Regular cardiac myocyte (primary cell): ENCODE measurements around the gene SYNGR3. TPM values are rescaled to one million over a fixed set of nuclear protein-coding genes. Genes with fewer than 3 reads are reported as not detected.

Source experiments
- total RNA-seq: library from RNA; depleted of rRNA; stranded (reverse); fragments of >200 nt; gene quantifications from 2 replicates; pipeline ENCODE4 v1.2.3, GENCODE V29; 2014

Gene SYNGR3
- 2.3 and 2.8 TPM in 2 replicates for total RNA-seq

DNA sequence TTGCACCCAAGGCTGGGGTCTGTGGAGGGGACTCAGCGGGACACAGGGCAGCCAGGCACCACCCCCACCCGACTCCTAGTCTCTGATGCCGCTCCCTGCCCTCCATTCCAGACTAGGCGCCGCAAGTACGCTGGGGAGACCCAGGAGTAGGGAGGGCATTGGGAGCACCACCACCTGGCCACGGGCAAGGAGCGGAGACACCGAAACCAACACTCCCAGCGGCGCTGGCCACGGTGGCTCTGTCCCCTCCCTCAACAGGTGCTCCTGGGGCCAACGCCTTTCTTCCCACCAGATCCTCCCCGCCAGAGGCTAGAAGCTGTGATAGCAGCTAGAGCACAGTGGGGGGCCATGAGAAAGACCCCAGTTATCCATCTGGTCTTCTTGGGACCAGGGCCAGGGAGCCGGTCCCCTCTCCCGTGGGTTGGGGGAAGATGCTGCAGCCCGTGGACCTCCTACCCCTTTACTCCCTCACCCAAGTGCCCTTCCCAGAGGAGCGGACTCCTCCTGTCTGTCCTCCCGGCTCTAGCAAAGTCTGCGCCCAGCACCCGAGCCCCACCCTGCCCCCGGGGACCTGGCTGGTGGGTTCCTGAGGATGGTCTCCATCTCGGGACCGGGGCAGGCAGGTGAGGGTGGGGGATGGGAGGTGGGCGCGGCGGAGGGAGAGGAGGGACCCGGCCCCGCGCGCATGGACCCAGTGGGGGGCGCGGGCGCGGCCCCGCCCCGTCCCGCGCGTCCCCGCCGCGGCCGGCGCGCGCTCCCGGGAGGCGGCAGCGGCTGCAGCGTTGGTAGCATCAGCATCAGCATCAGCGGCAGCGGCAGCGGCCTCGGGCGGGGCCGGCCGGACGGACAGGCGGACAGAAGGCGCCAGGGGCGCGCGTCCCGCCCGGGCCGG is at the start of gene SYNGR3:
Gene SYNGR3 (plus strand): TSS at position 762 of the 892 bp plus-strand sequence. CDS start 133 bp downstream, outside the sequence.

DNA sequence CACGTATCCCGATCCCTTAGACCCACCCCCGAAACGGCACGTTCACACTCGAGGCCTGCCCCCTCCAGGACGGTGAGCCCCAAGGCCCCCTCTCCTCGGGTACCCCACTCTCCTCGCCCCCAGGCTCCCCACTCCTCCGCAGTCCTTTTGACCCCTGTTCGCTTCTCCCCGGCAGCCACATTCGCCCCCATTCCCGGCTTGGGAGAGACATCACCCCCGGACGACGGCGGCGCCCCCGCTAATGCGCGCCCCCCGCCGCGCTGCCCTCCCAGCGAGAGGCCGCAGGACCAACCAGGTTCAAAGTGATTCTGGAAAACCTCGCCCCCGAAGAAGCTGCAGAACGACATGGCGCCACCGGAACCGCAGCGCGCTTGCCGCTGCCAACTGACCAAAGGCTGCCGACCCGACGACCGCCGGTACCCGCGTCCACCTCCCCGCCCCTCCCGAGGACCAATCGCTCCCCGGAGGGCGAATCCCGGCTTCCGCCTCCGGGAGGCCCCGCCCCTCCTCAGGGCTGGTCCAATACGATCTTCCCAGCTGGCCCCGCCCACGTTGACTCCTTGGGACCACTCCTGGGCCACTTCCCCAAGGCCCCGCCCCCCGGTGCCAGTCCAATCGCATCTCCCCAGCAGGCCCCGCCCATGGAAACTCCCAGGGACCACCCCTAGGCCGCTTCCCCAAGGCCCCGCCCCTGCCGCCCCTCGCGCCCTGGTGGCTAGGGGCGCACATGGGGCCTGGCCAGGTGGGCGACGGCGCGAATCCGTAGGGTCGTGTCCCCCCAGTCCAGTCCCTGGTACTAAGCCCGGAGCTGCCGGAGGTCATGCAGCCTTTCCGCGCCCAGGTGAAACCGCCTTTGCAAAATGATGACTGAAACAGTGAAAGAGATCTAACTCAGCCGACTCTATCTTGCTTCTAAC is 46.7 kb upstream of the SYNGR3 start, which contains the start of gene MSRB1:
Gene MSRB1 (minus strand): TSS at position 390 of the 917 bp plus-strand sequence. CDS start 43 bp downstream, at position 347.

DNA sequence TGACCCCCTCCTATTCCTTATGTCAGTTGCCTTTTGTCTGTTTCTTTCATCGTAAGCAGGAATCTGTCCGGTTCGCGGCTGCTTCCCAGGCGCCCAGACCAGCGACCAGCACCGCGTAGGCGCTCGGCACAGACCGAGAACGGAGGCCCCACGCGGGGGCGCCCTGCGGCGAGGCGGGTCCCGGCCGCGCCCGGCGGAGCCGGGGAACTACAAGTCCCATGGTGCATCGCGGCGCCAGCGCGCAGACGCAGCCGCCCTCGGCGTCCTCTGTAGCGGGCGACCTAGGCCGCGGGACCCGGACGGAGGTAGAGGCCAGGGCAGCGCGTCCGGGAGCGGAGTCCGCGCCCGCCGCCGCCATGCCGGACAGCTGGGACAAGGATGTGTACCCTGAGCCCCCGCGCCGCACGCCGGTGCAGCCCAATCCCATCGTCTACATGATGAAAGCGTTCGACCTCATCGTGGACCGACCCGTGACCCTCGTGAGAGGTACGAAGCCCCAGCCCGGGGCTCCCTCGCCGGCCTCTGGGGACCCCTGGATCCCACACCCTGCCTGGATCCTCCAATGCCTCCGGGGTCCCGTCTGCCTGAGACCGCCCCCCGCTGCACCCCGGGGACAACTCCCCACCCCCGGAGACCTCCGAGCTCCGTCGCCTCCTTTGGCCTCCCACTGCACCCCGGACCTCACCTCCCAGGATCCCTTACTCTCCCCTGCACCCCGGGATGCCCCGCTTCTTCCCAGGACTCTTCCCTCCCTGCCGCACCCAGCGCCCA is 30.3 kb upstream of the SYNGR3 start, which contains the start of gene NDUFB10:
Gene NDUFB10 (plus strand): TSS at position 270 of the 771 bp plus-strand sequence. CDS start 87 bp downstream, at position 357.

GRCh38 chr16:1964506-1965395 is 25.0 kb upstream of the SYNGR3 start, which contains the start of gene RPS2:
Gene RPS2, minus strand, starts transcription at chr16:1964826. Its CDS starts 201 bp downstream, at chr16:1964625.

GRCh38 chr16:1966460-1966859 is 23.3 kb upstream of the SYNGR3 start, which contains the start of gene RNF151:
Gene RNF151, plus strand, starts transcription at chr16:1966856. Its CDS starts 26 bp downstream, at chr16:1966882.

GRCh38 chr16:1971796-1972489 is 17.8 kb upstream of the SYNGR3 start, which contains the start of gene TBL3:
Gene TBL3, plus strand, starts transcription at chr16:1972053. Its CDS starts 112 bp downstream, at chr16:1972165.

GRCh38 chr16:1981398-1981836 is 8.4 kb upstream of the SYNGR3 start, which contains the start of gene NOXO1:
Gene NOXO1, minus strand, starts transcription at chr16:1981469. Its CDS starts 290 bp downstream, at chr16:1981179.

DNA sequence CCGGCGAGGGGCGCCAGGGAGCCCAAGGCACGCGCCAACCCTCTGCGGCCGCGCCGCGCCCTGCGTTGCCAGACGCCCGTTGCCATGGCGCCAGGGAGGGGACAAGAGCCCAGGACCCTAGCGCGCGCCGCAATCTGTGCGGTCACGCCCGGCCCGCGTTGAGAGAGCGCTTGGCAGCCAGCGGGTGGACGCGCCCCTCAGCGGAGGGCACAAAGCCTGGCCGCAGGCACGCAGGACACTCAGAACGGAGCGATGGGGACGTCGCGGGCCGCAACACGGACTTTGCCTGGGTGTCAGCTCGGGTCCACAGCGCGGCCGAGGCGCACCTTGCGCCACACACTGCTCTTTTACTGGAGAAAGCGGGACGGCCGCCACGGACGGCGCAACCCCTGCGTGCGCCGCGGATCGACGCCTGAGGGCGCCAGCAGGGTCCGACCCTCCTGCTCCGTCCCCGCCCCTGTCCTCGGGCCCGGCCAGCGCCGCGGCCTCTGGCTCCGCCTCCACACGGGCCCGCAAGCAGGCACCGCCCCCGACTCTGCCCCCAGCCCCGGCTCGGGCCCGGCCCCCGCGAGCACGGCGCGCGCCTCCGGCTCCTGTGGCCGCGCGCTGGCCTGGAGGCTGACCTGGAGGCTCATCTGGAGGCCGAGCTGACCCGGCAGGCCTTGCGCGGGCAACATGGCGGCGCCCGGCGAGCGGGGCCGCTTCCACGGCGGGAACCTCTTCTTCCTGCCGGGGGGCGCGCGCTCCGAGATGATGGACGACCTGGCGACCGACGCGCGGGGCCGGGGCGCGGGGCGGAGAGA is 6.0 kb upstream of the SYNGR3 start, which contains the start of gene GFER:
Gene GFER (plus strand): TSS at position 650 of the 803 bp plus-strand sequence. CDS start 26 bp downstream, at position 676.

GRCh38 chr16:2009791-2010510 is 20.2 kb downstream of the SYNGR3 start, which contains the start of gene ZNF598:
Gene ZNF598, minus strand, starts transcription at chr16:2009821.

GRCh38 chr16:2019518-2019920 is 29.7 kb downstream of the SYNGR3 start, which contains the start of gene NPW:
Gene NPW, plus strand, starts transcription at chr16:2019785.

GRCh38 chr16:2026461-2027023 is 36.8 kb downstream of the SYNGR3 start, which contains the start of gene NHERF2:
Gene NHERF2, plus strand, starts transcription at chr16:2026902. Its CDS starts 104 bp downstream, at chr16:2027006.

Other genes with a start within 250 kb of the SYNGR3 start
- 71.9 and 85.4 TPM in 2 replicates for gene NME3, start 218.4 kb upstream of the SYNGR3 start, total RNA-seq
- 7.7 and 9.6 TPM in 2 replicates for gene EME2, start 217.2 kb upstream of the SYNGR3 start, total RNA-seq
- gene MRPS34, start 216.8 kb upstream of the SYNGR3 start, total RNA-seq, result 45.1 and 90.1 TPM in 2 replicates
- 21.5 and 37.5 TPM in 2 replicates for gene SPSB3, start 207.4 kb upstream of the SYNGR3 start, total RNA-seq
- gene NUBP2, start 207.0 kb upstream of the SYNGR3 start, total RNA-seq, result 52.7 and 84.4 TPM in 2 replicates
- not detected in 2 replicates for gene IGFALS, start 196.3 kb upstream of the SYNGR3 start, total RNA-seq
- 70.5 and 79.0 TPM in 2 replicates for gene HAGH, start 163.1 kb upstream of the SYNGR3 start, total RNA-seq
- gene FAHD1, start 162.8 kb upstream of the SYNGR3 start, total RNA-seq, result 62.6 and 71.5 TPM in 2 replicates
- gene MEIOB, start 117.8 kb upstream of the SYNGR3 start, total RNA-seq, result 0.28 TPM in 1 of 2 replicates, not detected in the other
- gene HS3ST6, start 71.6 kb upstream of the SYNGR3 start, total RNA-seq, result not detected in 2 replicates
- 3.1 and 11.5 TPM in 2 replicates for gene MSRB1, start 46.8 kb upstream of the SYNGR3 start, total RNA-seq
- gene RPL3L, start 35.3 kb upstream of the SYNGR3 start, total RNA-seq, result under 0.01 TPM in 1 of 2 replicates, not detected in the other
- 84.0 and 160 TPM in 2 replicates for gene NDUFB10, start 30.4 kb upstream of the SYNGR3 start, total RNA-seq
- gene RPS2, start 25.1 kb upstream of the SYNGR3 start, total RNA-seq, result 1,090 and 2,696 TPM in 2 replicates
- not detected in 2 replicates for gene RNF151, start 23.1 kb upstream of the SYNGR3 start, total RNA-seq
- 27.1 and 56.0 TPM in 2 replicates for gene TBL3, start 17.9 kb upstream of the SYNGR3 start, total RNA-seq
- gene NOXO1, start 8.5 kb upstream of the SYNGR3 start, total RNA-seq, result under 0.01 TPM in 1 of 2 replicates, not detected in the other
- 9.0 and 10.2 TPM in 2 replicates for gene GFER, start 5.8 kb upstream of the SYNGR3 start, total RNA-seq
- 8.5 and 21.1 TPM in 2 replicates for gene ZNF598, start 19.9 kb downstream of the SYNGR3 start, total RNA-seq
- gene NPW, start 29.8 kb downstream of the SYNGR3 start, total RNA-seq, result 0.28 and 0.58 TPM in 2 replicates
- gene NHERF2, start 36.9 kb downstream of the SYNGR3 start, total RNA-seq, result 20.6 and 41.8 TPM in 2 replicates
- gene NTHL1, start 57.9 kb downstream of the SYNGR3 start, total RNA-seq, result 20.6 and 28.9 TPM in 2 replicates
- gene TSC2, start 58.0 kb downstream of the SYNGR3 start, total RNA-seq, result 35.9 and 45.7 TPM in 2 replicates
- 96.4 and 129 TPM in 2 replicates for gene PKD1, start 145.9 kb downstream of the SYNGR3 start, total RNA-seq
- gene RAB26, start 158.7 kb downstream of the SYNGR3 start, total RNA-seq, result 0.56 and 0.58 TPM in 2 replicates
- gene TRAF7, start 165.8 kb downstream of the SYNGR3 start, total RNA-seq, result 33.8 and 44.3 TPM in 2 replicates
- 0.19 and 0.56 TPM in 2 replicates for gene CASKIN1, start 206.6 kb downstream of the SYNGR3 start, total RNA-seq
- gene MLST8, start 215.5 kb downstream of the SYNGR3 start, total RNA-seq, result 20.3 and 34.1 TPM in 2 replicates
- 0.77 and 1.7 TPM in 2 replicates for gene BRICD5, start 220.9 kb downstream of the SYNGR3 start, total RNA-seq
- gene PGP, start 224.9 kb downstream of the SYNGR3 start, total RNA-seq, result 10.1 and 22.8 TPM in 2 replicates
- 28.6 and 35.0 TPM in 2 replicates for gene E4F1, start 233.6 kb downstream of the SYNGR3 start, total RNA-seq
- 0.56 and 0.58 TPM in 2 replicates for gene DNASE1L2, start 246.5 kb downstream of the SYNGR3 start, total RNA-seq